ENCODE measurements around the gene LRRC8D. TPM values are rescaled to one million over a fixed set of nuclear protein-coding genes. Genes with fewer than 3 reads are reported as not detected.

The LRRC8D gene
- total RNA-seq, 1 experiment from 2014 or later, result 19.6 TPM

- no peaks in the 10 kb centered on the region for H3K9me2 ChIP-seq (replicated peaks; ENCODE audit: low read length)
- no TSS peak for BruUV-seq (replicated peaks)
Measured at GRCh38 chr1:89928506-89928905, 107.7 kb downstream of the LRRC8D start.

GRCh38 chr1:89929467-89930063, 108.7 kb downstream of the LRRC8D start:
- no peak overlapping the region for H2AFZ ChIP-seq (ENCODE audit: low read length)

More at GRCh38 chr1:89928506-89928905, 107.7 kb downstream of the LRRC8D start:
- POLR2A ChIA-PET (ENCODE audit: unreplicated experiment), result no interaction called here
- Histone ChIP-seq H3K27ac (ENCODE audit: low read length) (no peak overlapping the region), H3K79me2 (ENCODE audit: low read length) (no peaks in the 10 kb centered on the region), H4K20me1 (ENCODE audit: low read length) (no peaks in the 10 kb centered on the region), H3K9me3 (ENCODE audit: low read length) (no peaks in the 10 kb centered on the region), H3K4me3 (ENCODE audit: low read length) (no peak overlapping the region), H3K4me2 (ENCODE audit: low read length) (no peak overlapping the region), H3K9ac (ENCODE audit: low read length) (no peak overlapping the region), H3K4me1 (ENCODE audit: insufficient read depth, low read length) (no peaks in the 10 kb centered on the region), H3K36me3 (ENCODE audit: low read depth, low read length) (peaks cover 9% of the 10 kb centered on the region), H3F3A (ENCODE audit: low read length, unreplicated experiment) (no peaks in the 10 kb centered on the region), H2AFZ (ENCODE audit: low read length) (no peak overlapping the region), H3K27me3 (ENCODE audit: low read length) (no peaks in the 10 kb centered on the region)
- TF ChIP-seq CTCF (conservative IDR thresholded peaks at IDR 0.05; ENCODE audit: low read depth, low read length) (no peak), EZH2phosphoT487 (IDR thresholded peaks at IDR 0.05; ENCODE audit: borderline replicate concordance, low read length) (no peak), EZH2 (IDR thresholded peaks at IDR 0.05; ENCODE audit: low read length, unreplicated experiment) (no peak)
- intact Hi-C loops (cut with micrococcal nuclease), result no loop called here
- DNase-seq (no peak), ATAC-seq (no peak)
- CTCF ChIA-PET, result interaction anchor here (0.5 kb wide), 1 partner anchor 16 kb away, joined by 3 read pairs; no protein-coding TSS in a partner anchor

More at GRCh38 chr1:89929467-89930063, 108.7 kb downstream of the LRRC8D start:
- ChIA-PET POLR2A (ENCODE audit: unreplicated experiment) (no interaction called here), CTCF (no interaction called here)
- H3K4me3 ChIP-seq (ENCODE audit: low read length), result no peak overlapping the region
- no peaks in the 10 kb centered on the region for H3F3A ChIP-seq (ENCODE audit: low read length, unreplicated experiment)
- peaks cover 15% of the 10 kb centered on the region for H3K36me3 ChIP-seq (ENCODE audit: low read depth, low read length)
- H3K9me3 ChIP-seq (ENCODE audit: low read length), result no peaks in the 10 kb centered on the region
- intact Hi-C loops (cut with micrococcal nuclease), result no loop called here
- no peak for TF ChIP-seq EZH2 (IDR thresholded peaks at IDR 0.05; ENCODE audit: low read length, unreplicated experiment)
- no peak for TF ChIP-seq CTCF (conservative IDR thresholded peaks at IDR 0.05; ENCODE audit: low read depth, low read length)
- no peak for TF ChIP-seq EZH2phosphoT487 (IDR thresholded peaks at IDR 0.05; ENCODE audit: borderline replicate concordance, low read length)
- H3K9me2 ChIP-seq (replicated peaks; ENCODE audit: low read length), result no peaks in the 10 kb centered on the region
- no peaks in the 10 kb centered on the region for H3K79me2 ChIP-seq (ENCODE audit: low read length)
- H3K4me1 ChIP-seq (ENCODE audit: insufficient read depth, low read length), result no peaks in the 10 kb centered on the region
- no peak overlapping the region for H3K27ac ChIP-seq (ENCODE audit: low read length)
- H3K4me2 ChIP-seq (ENCODE audit: low read length), result no peak overlapping the region
- H3K27me3 ChIP-seq (ENCODE audit: low read length), result no peaks in the 10 kb centered on the region
- ATAC-seq (no peak), DNase-seq (no peak)
- no TSS peak for BruUV-seq (replicated peaks)
- no peaks in the 10 kb centered on the region for H4K20me1 ChIP-seq (ENCODE audit: low read length)
- no peak overlapping the region for H3K9ac ChIP-seq (ENCODE audit: low read length)
